B cell (primary cell): ENCODE results near the gene IFT27. TPM values are rescaled to one million over a fixed set of nuclear protein-coding genes. Genes with fewer than 3 reads are reported as not detected.

Experiments
- ATAC-seq: fragments of 200-7000 bp; cut with Tn5 transposase; one replicate; pipeline ENCODE4 v1.10.0; 2021; ENCODE audit warnings: low read depth, mild to moderate bottlenecking, moderate number of reproducible peaks, moderate library complexity
- CTCF ChIA-PET: fragments of 350-600 bp; sonication (Branson Sonifier 250); formaldehyde crosslinking; loops from one replicate; lab custom pipeline; 2021; ENCODE audit warnings: antibody characterized with exemption, inconsistent platforms; lab: Charles Lee
- POLR2A ChIA-PET: fragments of 350-600 bp; sonication (Branson Sonifier 250); formaldehyde crosslinking; loops from one replicate; lab custom pipeline; 2021; ENCODE audit warnings: antibody characterized with exemption; lab: Charles Lee
- DNase-seq: peaks from one replicate; pipeline ENCODE4 v3.0.0; 2013
- H2AFZ ChIP-seq: 2 replicates; pipeline ENCODE4 v1.6.1; 2012; ENCODE audit warnings: mild to moderate bottlenecking, low read depth, low read length; ENCODE audit not compliant: insufficient read depth, poor library complexity, severe bottlenecking
- H3K27ac ChIP-seq, 2 donors: 1 replicate in 1 of 2; 2 replicates in 1 of 2; pipeline ENCODE4 v1.5.1; 2012 to 2013; ENCODE audit warnings: low read length in 2 of 2, mild to moderate bottlenecking in 2 of 2, moderate library complexity in 1 of 2
- H3K27me3 ChIP-seq, 4 experiments: fragments of 200-600 bp in 1 of 4; sonication (generic) in 1 of 4; replicated peaks in 1 of 4; 1 replicate in 2 of 4; 2 replicates in 2 of 4; pipeline versions ENCODE4 v1.6.1 to v1.7.0; 2013 to 2016; ENCODE audit warnings: low read length in 3 of 4, mild to moderate bottlenecking in 2 of 4, mixed read lengths in 1 of 4, moderate library complexity in 1 of 4; ENCODE audit not compliant: insufficient read depth in 4 of 4, control insufficient read depth in 3 of 4; ENCODE audit errors: control extremely low read depth in 1 of 4
- H3K36me3 ChIP-seq, 2 experiments: replicated peaks in 1 of 2; 1 replicate in 1 of 2; 2 replicates in 1 of 2; pipeline versions ENCODE4 v1.6.1 to v1.7.1; 2013; ENCODE audit warnings: low read length in 1 of 2; ENCODE audit not compliant: insufficient read depth in 2 of 2, control insufficient read depth in 1 of 2; ENCODE audit errors: control extremely low read depth in 1 of 2, extremely low read depth in 1 of 2
- H3K4me1 ChIP-seq, 2 donors: fragments of 200-600 bp in 1 of 2; sonication (generic) in 1 of 2; 1 replicate in 1 of 2; 2 replicates in 1 of 2; pipeline versions ENCODE4 v1.5.1 to v1.6.1; 2013 to 2017; ENCODE audit warnings: low read length in 2 of 2; ENCODE audit not compliant: control insufficient read depth in 2 of 2, insufficient read depth in 2 of 2
- H3K4me2 ChIP-seq: replicated peaks from 2 replicates; pipeline ENCODE3; 2012; ENCODE audit warnings: mild to moderate bottlenecking, low read depth, low read length; ENCODE audit not compliant: poor library complexity, severe bottlenecking
- H3K4me3 ChIP-seq, 5 experiments: fragments of 200-600 bp in 1 of 5; sonication (generic) in 1 of 5; 1 replicate in 3 of 5; 2 replicates in 2 of 5; pipeline versions ENCODE4 v1.5.1 to v1.7.0; 2011 to 2016; ENCODE audit warnings: low read length in 4 of 5, mild to moderate bottlenecking in 4 of 5, low read depth in 2 of 5, control low read depth in 1 of 5, moderate library complexity in 1 of 5; ENCODE audit not compliant: insufficient read depth in 1 of 5; ENCODE audit errors: control extremely low read depth in 1 of 5, extremely low read depth in 1 of 5
- H3K79me2 ChIP-seq: fragments of 200-600 bp; sonication (generic); one replicate; pipeline ENCODE4 v1.6.0; 2016; ENCODE audit warnings: low read length; ENCODE audit not compliant: control insufficient read depth, insufficient read depth
- H3K9ac ChIP-seq: fragments of 200-600 bp; sonication (generic); 2 replicates; pipeline ENCODE4 v1.6.1; 2017; ENCODE audit warnings: mild to moderate bottlenecking, low read length, moderate library complexity
- H3K9me3 ChIP-seq, 3 donors: one replicate each; pipeline versions ENCODE4 v1.6.1 to v1.7.1; 2013; ENCODE audit warnings: low read length in 2 of 3; ENCODE audit not compliant: control insufficient read depth in 2 of 3, insufficient read depth in 1 of 3; ENCODE audit errors: control extremely low read depth in 1 of 3
- H4K20me1 ChIP-seq: 2 replicates; pipeline ENCODE4 v1.6.0; 2012; ENCODE audit warnings: mild to moderate bottlenecking, low read length; ENCODE audit not compliant: insufficient read depth, control insufficient read depth, poor library complexity, severe bottlenecking
- H3K27ac Mint-ChIP-seq: one replicate; pipeline ENCODE4 v1.8.0; 2021; ENCODE audit warnings: mixed read lengths
- H3K27me3 Mint-ChIP-seq: one replicate; pipeline ENCODE4 v1.8.0; 2021; ENCODE audit warnings: mixed read lengths
- H3K4me1 Mint-ChIP-seq: one replicate; pipeline ENCODE4 v1.8.0; 2021; ENCODE audit warnings: mixed read lengths
- H3K4me3 Mint-ChIP-seq: one replicate; pipeline ENCODE4 v1.8.0; 2021; ENCODE audit warnings: mixed read lengths
- H3K9me3 Mint-ChIP-seq: one replicate; pipeline ENCODE4 v1.8.0; 2022; ENCODE audit warnings: mixed read lengths; ENCODE audit not compliant: insufficient read depth
- EZH2 ChIP-seq: IDR thresholded peaks from 2 replicates; pipeline ENCODE4 v1.6.1; 2012; ENCODE audit warnings: borderline replicate concordance, low read depth, mild to moderate bottlenecking, moderate library complexity, low read length; ENCODE audit not compliant: insufficient read depth, poor library complexity, severe bottlenecking
- WGBS: methylation state at CpG from one replicate; pipeline ENCODE4 v1.1.5; 2013; ENCODE audit warnings: missing lambda C conversion rate; ENCODE audit not compliant: insufficient coverage; 5-methylcytosine and 5-hydroxymethylcytosine counted together
- intact Hi-C: fragments of 100-400 bp; cut with micrococcal nuclease; formaldehyde crosslinking; loops from one replicate; pipeline ENCODE4 v1.10.0; 2022
- polyA plus RNA-seq: library from polyadenylated mRNA; depleted of rRNA; stranded (reverse); fragments of >200 nt; gene quantifications from 2 replicates; pipeline ENCODE4 v1.2.3, GENCODE V29; 2012
- total RNA-seq, 2 donors: library from RNA; stranded (reverse); fragments of 120-200 nt in 1 of 2; gene quantifications; 1 replicate in 1 of 2; 2 replicates in 1 of 2; pipeline versions ENCODE4 v1.2.3 to v1.2.4, GENCODE V29; 2013 to 2022
- TF ChIP-seq, protein P1 (sequence below): fragments of 200-600 bp; IDR thresholded peaks from one replicate; pipeline ENCODE4 v1.8.0; 2022; ENCODE audit warnings: antibody characterized with exemption, mild to moderate bottlenecking

IFT27 gene
- total and polyA plus RNA-seq, 2 donors (not counting 1 experiment from before 2014, with no cell fraction given) = 17.1 to 42.8 TPM

DNA sequence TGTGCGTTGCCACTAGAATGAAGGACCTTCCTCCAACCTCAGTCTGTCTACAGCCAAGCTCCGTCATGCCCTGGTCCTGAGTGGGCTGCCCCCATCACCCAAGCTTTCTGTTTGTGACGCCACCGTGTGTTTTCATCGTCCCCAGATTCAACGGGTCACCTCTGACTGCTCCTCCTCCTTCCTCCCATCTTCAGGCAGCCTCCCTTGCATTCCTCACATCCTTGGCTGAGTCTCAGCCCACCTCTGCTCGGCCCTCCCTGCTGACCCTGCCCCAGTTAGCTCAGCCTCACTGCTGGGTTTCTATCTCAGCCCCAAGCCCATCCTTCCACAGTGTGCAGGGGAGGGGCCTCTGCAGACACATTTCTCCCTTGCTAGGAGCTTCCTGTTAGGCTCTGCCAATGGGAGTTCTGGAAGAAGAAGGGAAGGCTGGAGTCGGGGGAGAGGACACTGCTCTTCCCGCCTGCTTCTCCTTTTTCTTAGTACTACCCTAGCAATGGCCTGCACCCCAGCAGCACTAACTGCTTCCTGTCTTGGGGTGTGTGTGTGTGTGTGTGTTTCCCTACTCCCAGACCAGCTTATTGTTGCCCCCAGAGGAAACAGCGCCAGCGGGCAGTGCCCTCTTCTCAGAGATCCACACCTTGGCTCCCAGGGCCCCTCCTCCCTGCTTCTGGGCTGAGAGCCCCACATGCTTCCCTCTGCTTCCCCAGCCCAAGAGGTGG lies 5.2 kb downstream of the IFT27 start:
- Histone ChIP-seq H3K9ac (no peak overlapping the region), H3K36me3 (peaks cover 0 to 9% of the 10 kb centered on the region in 2 experiments), H4K20me1 (no peaks in the 10 kb centered on the region), H3K27ac (no peak overlapping the region), H2AFZ (no peak overlapping the region), H3K4me2 (no peak overlapping the region), H3K27me3 (no peaks in the 10 kb centered on the region), H3K79me2 (peaks cover 13% of the 10 kb centered on the region), H3K4me1 (peaks cover 7 to 8% of the 10 kb centered on the region in 2 donors), H3K9me3 (no peaks in the 10 kb centered on the region), H3K4me3 (no peak overlapping the region)
- DNase-seq (no peak), ATAC-seq (no peak)
- Mint-ChIP-seq H3K9me3 (no peaks in the 10 kb centered on the region), H3K4me3 (no peak overlapping the region), H3K27ac (no peak overlapping the region), H3K4me1 (peaks cover 7% of the 10 kb centered on the region), H3K27me3 (no peaks in the 10 kb centered on the region)
- intact Hi-C loops = loop anchor here (10.0 kb wide), 1 partner anchor 714 kb away; the partner anchor contains the start of gene MFNG
- TF ChIP-seq EZH2 = no peak
- CTCF ChIA-PET = interaction anchor here (1.2 kb wide), 1 partner anchor 15 kb away, joined by 3 read pairs; no protein-coding TSS in a partner anchor
- WGBS = 56% methylated on average over 9 of the region's 11 CpGs
- POLR2A ChIA-PET = no interaction called here

DNA sequence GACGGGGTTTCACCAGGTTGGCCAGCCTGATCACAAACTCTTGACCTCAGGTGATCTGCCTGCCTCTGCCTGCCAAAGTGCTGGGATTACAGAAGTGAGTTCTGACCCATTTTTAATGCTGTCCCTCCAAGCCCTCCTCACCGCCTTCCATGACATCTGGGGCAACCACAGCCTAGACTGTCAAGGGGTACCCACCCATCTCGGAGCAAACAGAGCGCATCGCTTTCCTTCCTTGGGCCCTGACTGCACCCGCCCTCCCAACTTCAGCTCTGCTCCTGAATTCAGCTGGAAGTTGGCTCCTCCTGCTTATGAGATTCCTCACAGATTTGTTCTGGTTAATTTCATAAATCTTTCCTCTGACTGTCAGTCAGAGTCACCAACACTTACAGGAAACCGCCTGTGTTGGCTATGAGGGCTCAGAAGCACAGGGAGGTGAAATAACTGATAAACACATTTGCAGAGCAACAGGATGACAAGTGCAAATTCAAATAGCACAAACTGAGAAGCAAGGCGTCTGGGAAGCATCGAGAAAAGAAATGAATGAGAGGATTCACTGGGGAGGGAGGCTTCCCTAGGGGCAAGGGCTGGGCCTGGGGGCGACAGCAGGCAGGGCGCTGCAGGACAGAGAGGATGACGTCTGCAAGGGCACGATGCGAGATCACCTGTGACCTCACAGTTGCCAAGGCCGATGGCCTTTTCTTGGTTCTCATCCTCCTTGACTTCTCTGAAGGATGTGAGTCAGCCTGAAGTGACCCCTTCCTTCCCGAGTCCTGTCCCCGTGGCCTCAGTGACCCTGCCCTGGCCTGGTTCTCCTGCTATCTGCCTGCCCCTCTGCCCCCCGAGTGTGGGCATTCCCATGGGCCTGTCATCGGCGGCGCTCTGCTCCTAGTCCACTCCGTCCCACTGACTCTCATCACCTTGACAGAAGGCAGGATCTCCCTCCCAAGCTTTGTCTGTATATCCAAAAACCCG lies 6.1 kb downstream of the IFT27 start:
- Mint-ChIP-seq H3K9me3 (no peaks in the 10 kb centered on the region), H3K4me1 (peaks cover under 1% of the 10 kb centered on the region), H3K27me3 (no peaks in the 10 kb centered on the region), H3K4me3 (no peak overlapping the region), H3K27ac (no peak overlapping the region)
- DNase-seq = no peak
- POLR2A ChIA-PET = no interaction called here
- H3K4me3 ChIP-seq = no peak overlapping the region
- intact Hi-C loops = loop anchor here (10.0 kb wide), 1 partner anchor 715 kb away; the partner anchor contains the start of gene MFNG
- no peak overlapping the region for H3K4me2 ChIP-seq
- CTCF ChIA-PET = interaction anchor here (4.6 kb wide), 1 partner anchor 12 kb away, joined by 15 read pairs; no protein-coding TSS in a partner anchor
- no peak overlapping the region for H3K27ac ChIP-seq
- no peak overlapping the region for H3K9ac ChIP-seq
- TF ChIP-seq, protein P1, sequence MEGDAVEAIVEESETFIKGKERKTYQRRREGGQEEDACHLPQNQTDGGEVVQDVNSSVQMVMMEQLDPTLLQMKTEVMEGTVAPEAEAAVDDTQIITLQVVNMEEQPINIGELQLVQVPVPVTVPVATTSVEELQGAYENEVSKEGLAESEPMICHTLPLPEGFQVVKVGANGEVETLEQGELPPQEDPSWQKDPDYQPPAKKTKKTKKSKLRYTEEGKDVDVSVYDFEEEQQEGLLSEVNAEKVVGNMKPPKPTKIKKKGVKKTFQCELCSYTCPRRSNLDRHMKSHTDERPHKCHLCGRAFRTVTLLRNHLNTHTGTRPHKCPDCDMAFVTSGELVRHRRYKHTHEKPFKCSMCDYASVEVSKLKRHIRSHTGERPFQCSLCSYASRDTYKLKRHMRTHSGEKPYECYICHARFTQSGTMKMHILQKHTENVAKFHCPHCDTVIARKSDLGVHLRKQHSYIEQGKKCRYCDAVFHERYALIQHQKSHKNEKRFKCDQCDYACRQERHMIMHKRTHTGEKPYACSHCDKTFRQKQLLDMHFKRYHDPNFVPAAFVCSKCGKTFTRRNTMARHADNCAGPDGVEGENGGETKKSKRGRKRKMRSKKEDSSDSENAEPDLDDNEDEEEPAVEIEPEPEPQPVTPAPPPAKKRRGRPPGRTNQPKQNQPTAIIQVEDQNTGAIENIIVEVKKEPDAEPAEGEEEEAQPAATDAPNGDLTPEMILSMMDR = no peak
- no peak for TF ChIP-seq EZH2
- H3K4me1 ChIP-seq = peaks cover under 1% of the 10 kb centered on the region in 2 donors
- no peaks in the 10 kb centered on the region for H3K27me3 ChIP-seq
- no peak for ATAC-seq
- peaks cover 0 to 9% of the 10 kb centered on the region in 2 experiments for H3K36me3 ChIP-seq
- peaks cover 10% of the 10 kb centered on the region for H3K79me2 ChIP-seq
- 66% methylated on average over 22 of the region's 23 CpGs for WGBS
- no peaks in the 10 kb centered on the region for H3K9me3 ChIP-seq
- no peak overlapping the region for H2AFZ ChIP-seq
- no peaks in the 10 kb centered on the region for H4K20me1 ChIP-seq
